GM19455 (cell line): ENCODE data around the gene FAM131B.

Experiments used
- ATAC-seq: cut with Tn5 transposase; IDR thresholded peaks from one replicate; pipeline ENCODE4 v1.9.1; 2021; ENCODE audit not compliant: unreplicated experiment

The FAM131B gene

DNA sequence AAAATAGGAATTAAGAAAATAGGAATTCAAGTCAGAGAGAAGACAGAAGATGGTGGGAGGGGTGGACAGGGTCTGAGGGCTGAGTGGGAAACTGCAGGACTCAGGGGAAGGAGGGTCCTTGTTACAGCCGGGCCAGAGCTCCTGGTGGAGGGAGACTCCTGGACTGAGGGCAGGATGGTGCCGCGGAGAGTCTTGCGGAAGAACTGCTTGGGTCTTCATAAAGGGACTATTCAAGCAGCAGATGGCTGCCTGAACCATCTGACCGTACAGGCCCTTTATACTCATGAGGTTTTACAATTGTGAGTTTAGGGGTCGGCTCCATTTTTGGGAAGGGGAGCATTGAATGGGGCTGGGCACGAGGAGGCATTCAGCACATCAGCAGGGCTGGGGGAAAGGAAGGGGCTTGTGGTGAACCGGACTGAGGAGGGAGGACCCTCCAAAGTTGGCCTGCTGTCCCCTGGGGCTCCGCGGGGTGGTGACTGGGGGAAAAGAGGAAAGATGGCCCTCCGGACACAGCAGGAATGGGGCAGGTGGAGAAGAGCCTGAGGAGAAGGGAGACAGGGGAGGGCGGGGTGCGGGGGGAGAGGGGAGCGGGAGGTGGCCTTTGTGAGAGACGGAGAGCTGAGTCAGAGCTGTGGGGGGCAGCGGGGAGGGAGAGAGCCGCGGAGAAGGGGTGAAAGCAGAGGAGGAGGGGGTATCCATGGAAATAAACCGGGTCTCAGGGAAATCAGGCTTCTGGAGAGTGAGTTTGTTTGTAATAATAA is 1.5 kb downstream of the FAM131B start:
- no peak for ATAC-seq

DNA sequence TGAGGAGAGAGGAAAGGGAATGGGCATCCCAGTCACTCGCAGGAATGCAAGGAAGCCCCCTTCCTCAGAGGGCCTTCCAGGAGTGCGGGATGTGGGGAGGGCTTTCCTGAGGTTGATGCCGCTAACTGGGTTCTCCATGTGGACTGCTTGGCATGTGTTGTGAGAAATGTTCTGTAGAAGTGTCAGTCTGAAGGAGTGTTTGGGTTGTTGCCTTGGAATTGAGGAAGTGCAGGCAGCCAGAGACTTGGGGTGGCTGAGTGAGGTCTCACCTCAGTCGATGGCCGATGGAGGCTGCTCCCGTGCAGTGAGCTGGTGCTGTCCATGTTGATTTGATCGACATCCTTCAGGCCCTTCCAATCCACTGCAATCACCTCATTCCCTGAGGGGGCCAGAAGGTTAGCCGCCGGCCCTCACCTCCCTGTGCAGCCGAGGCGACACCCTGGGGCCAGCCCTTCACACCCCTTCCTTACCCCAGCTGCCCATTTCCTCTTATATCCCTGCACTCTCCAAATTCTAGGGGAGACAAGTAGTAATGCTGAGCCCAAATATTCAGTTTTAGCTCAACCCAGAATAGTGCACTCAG is 2.7 kb downstream of the FAM131B start:
- ATAC-seq: no peak

- ATAC-seq: no peak
Observed at GRCh38 chr7:143358626-143359025, 3.9 kb downstream of the FAM131B start.

DNA sequence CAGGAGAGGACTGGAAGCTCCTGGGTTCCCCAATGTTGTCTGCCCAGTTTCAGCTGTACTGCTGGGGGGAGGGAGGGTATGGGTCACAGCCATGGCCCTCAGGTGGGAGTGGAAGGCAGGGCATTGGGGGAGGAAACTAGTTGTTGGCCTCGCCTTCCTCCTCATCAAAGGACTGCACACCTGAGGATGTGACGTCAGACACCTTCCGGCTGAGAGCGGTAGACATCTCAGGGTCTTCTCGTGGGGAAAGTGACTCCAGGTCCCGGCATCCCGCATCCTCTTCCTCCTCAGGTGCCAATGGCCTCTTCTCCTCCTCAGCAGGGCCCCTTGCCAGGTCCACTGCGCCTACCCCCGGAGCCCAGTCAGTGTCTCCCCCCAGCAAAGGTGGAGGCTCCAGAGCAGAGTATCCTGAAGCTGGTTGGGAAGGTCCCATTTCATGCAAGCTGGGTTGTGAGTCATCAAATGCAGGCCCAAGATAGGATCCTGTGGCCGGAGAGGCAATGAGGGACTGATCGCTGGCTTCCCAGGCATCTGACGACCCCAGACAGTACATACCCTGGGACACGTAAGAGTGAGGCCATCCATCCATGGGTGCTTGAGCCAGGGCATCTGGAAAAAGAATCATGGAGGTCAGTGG is 6.0 kb downstream of the FAM131B start:
- ATAC-seq: no peak

GRCh38 chr7:143355450-143356385 is 6.8 kb downstream of the FAM131B start:
- no peak for ATAC-seq

DNA sequence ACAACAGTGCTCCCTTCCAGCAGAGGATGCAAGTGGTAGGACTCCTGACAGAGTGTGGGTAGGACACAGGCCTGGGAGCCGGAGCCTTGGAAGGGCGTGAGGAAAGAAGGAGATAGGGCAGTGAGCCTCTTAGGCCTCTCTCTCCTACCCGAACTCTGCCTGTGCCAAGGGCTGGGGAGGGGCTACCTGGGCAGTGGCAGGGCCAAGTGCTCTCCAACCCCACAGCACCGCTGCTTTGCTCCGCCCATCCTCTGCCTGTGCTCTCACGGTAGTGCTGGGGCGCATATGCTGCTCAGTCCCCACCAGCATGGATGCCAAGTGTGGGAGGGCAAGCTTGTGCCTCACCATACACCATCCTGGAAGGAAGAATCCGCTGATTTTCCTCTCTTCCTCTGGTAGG is 7.5 kb downstream of the FAM131B start:
- ATAC-seq: no peak

DNA sequence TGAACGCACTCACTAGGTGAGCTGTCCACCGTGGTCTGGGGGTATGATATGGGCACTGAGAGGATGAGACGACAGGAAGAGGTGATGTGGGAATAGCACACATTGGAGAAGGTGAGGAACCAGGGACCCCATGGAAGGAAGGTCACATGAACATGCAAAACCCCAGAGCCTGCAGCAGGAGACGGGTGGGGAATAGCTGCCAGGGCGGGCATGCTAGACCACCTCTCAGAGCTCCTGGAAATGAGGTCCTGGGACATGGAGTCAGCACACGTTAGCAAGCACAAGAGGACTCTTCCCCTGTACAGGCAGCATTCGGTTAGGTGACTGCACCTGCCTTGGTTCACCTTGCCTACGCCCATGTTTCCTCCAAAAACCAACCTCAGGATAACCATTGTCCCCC is 8.1 kb downstream of the FAM131B start:
- no peak for ATAC-seq

GRCh38 chr7:143352531-143353002 is 9.9 kb downstream of the FAM131B start:
- no peak for ATAC-seq

DNA sequence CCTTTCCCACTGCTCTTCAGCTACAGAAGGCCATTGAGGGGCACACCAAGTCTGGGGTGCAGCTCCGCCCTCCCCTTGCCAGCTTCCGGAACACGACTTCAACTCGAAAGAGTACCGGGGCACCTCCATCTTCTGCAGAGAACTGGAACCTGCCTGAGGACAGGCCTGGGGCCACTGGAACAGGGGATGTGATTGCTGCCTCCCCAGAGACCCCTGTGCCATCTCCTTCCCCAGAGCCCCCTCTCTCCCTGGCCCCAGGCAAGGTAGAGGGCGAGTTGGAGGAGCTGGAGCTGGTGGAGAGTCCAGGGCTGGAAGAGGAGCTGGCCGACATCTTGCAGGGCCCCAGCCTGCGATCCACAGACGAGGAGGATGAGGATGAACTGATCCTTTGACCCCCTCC is 10.9 kb downstream of the FAM131B start:
- ATAC-seq: no peak

DNA sequence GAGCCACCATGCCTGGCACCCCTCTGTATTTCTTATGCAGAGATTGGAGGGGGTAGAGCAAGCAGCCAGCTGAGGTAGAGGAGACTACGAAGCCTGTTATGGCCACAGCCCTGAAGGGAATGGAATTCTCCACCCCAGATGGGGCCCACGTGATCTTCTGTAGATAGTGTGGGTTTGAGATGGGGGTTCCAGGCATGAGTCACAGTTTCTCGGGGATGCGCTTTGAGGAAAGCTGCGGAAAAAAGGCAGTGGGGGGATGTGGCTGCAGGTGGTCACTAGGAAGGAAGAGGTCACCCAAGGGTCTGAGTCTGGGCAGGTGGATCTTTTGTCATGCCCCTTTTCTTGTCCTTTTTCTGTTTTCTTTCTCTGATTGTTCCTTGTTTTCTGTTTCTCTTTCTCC is 11.5 kb downstream of the FAM131B start:
- no peak for ATAC-seq

DNA sequence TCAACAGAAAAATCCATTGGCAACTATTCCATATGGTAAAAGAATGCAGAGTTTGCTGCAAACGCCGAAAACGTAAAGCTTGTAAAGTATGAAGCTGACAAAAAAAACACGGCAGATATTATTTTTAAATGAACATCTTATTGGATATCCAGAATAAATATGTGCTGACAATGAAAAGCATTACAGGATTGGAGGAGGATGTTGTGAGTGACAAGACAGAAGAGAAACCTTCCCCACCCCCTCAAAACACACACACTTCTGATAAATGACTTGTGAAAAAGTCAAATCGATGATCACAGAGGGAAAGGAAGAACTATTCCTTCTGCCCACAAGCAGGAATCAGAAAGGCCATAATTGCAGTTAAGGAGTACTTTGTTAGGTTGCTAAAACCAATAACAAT is 14.6 kb downstream of the FAM131B start:
- no peak for ATAC-seq

DNA sequence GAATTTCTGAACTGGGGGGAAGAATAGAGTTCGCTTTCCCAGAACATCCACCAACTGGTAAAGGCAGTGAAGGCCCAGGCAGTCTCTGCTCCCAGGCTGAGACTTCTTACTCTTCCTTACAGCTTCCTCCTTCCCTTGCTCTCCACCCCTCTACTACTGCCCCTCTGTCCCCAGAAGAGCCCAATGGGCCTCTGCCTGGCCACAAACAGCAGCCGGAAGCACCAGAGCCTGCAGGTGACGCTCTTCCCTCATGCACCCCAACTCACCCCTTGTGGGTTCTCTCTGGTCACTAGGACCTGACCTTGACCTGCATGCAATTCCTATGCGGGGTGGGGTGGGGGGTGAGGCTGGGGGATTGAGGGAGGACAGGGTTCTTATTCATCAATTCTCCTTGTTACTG is 16.5 kb downstream of the FAM131B start:
- ATAC-seq: no peak

DNA sequence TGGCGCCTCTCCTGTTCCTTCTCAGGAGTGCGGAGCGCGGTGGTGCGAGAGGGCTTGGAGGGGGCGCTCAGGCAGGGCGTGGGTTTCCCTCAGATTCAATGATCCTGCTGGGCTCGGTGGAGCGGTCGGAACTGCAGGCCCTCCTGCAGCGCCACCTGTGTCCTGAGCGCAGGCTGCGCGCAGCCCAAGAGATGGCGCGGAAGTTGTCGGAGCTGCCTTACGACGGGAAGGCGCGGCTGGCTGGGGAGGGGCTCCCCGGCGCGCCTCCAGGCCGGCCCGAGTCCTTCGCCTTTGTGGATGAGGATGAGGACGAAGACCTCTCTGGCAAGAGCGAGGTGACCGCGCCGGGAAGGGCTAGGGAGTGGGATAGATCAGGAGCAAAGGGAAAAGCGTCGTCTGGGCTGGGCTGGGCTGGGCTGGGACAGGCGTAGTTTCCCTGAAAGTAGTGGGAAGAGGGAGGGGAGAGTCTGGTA is 17.0 kb downstream of the FAM131B start:
- peak; percentile 73 for ATAC-seq

GRCh38 chr7:143343596-143343995 is 18.9 kb downstream of the FAM131B start:
- ATAC-seq: no peak

DNA sequence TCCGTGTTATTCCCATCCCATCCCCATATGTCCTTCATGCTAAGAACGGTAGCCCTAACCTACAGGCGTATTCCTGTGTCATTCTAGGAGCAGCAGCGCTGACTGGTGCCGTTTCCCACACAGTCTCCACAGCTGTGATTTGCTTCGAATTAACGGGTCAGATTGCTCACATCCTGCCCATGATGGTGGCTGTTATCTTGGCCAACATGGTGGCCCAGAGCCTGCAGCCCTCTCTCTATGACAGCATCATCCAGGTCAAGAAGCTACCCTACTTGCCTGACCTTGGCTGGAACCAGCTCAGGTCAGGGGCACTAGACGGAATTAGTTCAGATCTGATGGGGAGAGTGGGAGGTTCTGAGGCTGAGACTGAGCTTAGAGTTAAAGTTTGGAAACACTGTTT is 20.7 kb downstream of the FAM131B start:
- ATAC-seq: no peak

DNA sequence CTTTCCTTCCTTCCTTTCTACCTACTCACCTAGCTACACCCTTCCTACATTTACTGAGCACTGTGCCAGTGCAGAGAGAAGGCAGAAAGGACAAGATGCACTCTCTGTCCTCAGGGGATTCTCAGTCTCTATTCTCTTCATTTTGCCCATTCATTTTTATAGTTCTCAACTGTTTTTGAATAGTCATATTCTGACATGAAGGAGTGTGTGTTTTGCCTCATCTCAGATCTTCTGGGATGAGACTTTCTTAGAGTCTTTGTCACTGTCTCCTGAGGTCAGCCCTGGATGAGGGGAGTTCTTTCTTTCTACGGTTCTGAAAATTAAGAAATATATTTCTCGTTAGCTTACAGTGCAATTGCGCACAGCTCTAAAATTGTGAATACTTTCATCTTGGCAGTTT is 25.3 kb downstream of the FAM131B start:
- no peak for ATAC-seq

- no peak for ATAC-seq
Observed at GRCh38 chr7:143334244-143334643, 28.3 kb downstream of the FAM131B start.

- ATAC-seq: no peak
Observed at GRCh38 chr7:143331179-143331801, 31.2 kb downstream of the FAM131B start.

DNA sequence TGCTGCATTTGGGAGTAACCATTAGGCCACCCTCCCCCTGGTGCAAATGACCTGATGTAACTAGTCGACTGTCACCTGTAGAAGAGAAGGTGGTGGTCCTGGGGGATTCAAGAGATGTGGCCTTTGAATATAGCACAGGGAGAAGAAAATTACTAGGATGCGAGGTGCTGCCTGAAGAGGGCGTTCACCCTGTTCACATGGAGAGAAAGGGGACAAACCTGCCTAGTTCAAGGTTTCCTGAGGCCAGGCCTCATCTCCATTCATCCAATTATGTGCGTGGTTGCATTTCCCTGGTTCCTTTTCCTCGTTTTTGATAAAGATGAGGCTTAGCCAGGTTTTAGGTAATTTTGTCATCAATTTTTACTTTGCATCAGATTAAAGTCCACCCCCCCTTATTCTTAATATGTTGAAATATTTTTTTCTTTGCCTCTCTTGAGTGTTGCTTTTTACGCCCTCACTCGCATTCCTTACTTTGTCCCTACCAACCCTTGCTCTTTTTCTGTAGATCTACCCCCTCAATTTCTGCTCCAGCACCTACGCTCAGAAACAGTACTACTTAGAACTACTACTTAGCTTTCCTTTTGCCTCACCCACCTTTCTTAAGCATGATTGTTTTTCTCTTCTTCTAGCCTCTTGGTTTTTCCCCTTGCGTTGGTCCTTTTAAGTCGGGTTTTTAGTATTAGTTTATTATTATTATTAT is 32.9 kb downstream of the FAM131B start:
- no peak for ATAC-seq

DNA sequence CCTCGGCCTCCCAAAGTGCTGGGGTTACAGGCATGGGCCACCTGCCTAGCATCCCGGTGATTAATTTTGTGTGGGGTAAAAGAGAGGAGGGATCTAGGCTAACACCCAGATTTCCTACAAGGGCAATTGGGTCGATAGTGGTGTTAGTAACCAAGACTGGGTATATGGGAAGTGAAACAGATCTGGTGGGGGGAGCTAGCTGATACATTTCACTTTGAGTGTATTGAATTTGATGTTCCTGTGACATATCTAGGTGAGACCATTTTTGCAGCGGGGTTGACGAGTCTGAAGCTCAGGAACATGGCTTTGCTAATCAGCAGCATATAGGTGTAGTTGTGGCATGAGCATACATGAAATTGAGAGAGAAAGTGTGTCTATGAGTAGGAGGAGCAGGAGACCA is 34.6 kb downstream of the FAM131B start:
- ATAC-seq: peak; percentile 64
